ENCODE results near the gene DAO.

DAO gene

DNA sequence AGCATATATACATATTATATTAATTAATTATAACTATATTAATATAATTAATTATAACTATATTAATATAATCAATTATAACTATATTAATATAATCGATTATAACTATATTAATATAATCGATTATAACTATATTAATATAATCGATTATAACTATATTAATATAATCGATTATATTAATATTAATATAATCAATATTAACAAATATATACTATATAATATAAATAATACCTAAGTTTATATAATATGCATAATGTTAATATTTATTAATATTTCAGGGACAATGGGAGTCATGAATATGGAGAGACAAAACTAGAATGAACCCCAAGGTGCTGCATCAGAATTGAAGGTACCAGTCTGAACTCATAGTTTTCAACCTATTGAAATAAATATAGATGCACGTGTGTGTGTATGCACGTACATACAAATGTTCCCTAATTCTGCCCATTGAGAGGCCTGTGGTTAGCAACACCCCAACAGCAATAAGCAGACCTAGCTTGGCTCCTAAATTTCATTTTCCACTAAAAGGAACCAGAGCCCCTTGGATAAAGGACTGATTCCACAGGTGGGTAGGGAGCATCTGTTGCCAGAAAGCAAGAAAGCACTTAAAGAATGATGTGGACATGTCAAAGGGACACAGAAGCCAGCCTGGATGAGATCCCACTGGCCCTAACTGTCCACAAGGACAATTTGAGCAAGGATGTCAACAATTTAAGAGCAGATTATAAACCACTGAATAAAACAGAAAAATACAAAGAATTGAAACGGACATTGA is 43.8 kb upstream of the DAO start:
- Histone ChIP-seq H3K36me3 (ENCODE audit: insufficient read depth, low read length) (peaks cover 29% of the 10 kb centered on the region; the same call in 1 of the 2 replicates), H3K9ac (ENCODE audit: low read depth, low read length, poor library complexity, severe bottlenecking) (no peak overlapping the region)

GRCh38 chr12:108837239-108837638 is 42.7 kb upstream of the DAO start:
- no peaks in the 10 kb centered on the region for H4K20me1 ChIP-seq (ENCODE audit: insufficient read depth, low read length, poor library complexity, severe bottlenecking)
- no peak overlapping the region for H3K4me3 ChIP-seq (ENCODE audit: low read length, poor library complexity, severe bottlenecking)
- peak overlapping the region; percentile 69 for H3K9ac ChIP-seq (ENCODE audit: low read depth, low read length, poor library complexity, severe bottlenecking)
- peaks cover 52% of the 10 kb centered on the region for H3K79me2 ChIP-seq (ENCODE audit: insufficient read depth, low read length)
- H3K4me1 ChIP-seq (ENCODE audit: insufficient read depth, low read length, poor library complexity, severe bottlenecking) = peaks cover 49% of the 10 kb centered on the region
- H3F3A ChIP-seq (ENCODE audit: low read depth) = peaks cover 6% of the 10 kb centered on the region; the same call in 1 of the 2 replicates
- peak overlapping the region; percentile 59 for H3K4me2 ChIP-seq (ENCODE audit: low read depth, low read length, poor library complexity, severe bottlenecking)
- no peak overlapping the region for H2AFZ ChIP-seq (ENCODE audit: low read length)
- H3K9me3 ChIP-seq (ENCODE audit: insufficient read depth, low read depth, low read length) = no peaks in the 10 kb centered on the region
- H3K36me3 ChIP-seq (ENCODE audit: insufficient read depth, low read length) = peaks cover 24% of the 10 kb centered on the region; the same call in 1 of the 2 replicates
- TF ChIP-seq CTCF (conservative IDR thresholded peaks at IDR 0.05; ENCODE audit: low read length) = no peak
- TF ChIP-seq EZH2phosphoT487 (IDR thresholded peaks at IDR 0.05; ENCODE audit: borderline replicate concordance) = no peak
- H3K27me3 ChIP-seq (ENCODE audit: insufficient read depth, low read length, poor library complexity, severe bottlenecking) = no peaks in the 10 kb centered on the region
- no peaks in the 10 kb centered on the region for H3K9me2 ChIP-seq (replicated peaks; ENCODE audit: low read depth, low read length)

More for the DNA sequence above, 43.8 kb upstream of the DAO start:
- H3K27me3 ChIP-seq (ENCODE audit: insufficient read depth, low read length, poor library complexity, severe bottlenecking) = no peaks in the 10 kb centered on the region
- H3K4me3 ChIP-seq (ENCODE audit: low read length, poor library complexity, severe bottlenecking) = no peak overlapping the region
- no peak overlapping the region for H2AFZ ChIP-seq (ENCODE audit: low read length)
- H3K9me3 ChIP-seq (ENCODE audit: insufficient read depth, low read depth, low read length) = no peaks in the 10 kb centered on the region
- no peaks in the 10 kb centered on the region for H3K9me2 ChIP-seq (replicated peaks; ENCODE audit: low read depth, low read length)
- no peaks in the 10 kb centered on the region for H4K20me1 ChIP-seq (ENCODE audit: insufficient read depth, low read length, poor library complexity, severe bottlenecking)
- TF ChIP-seq CTCF (conservative IDR thresholded peaks at IDR 0.05; ENCODE audit: low read length) (no peak), EZH2phosphoT487 (IDR thresholded peaks at IDR 0.05; ENCODE audit: borderline replicate concordance) (no peak)
- peaks cover 50% of the 10 kb centered on the region for H3K79me2 ChIP-seq (ENCODE audit: insufficient read depth, low read length)
- no peak overlapping the region for H3K4me2 ChIP-seq (ENCODE audit: low read depth, low read length, poor library complexity, severe bottlenecking)
- H3F3A ChIP-seq (ENCODE audit: low read depth) = peaks cover 6% of the 10 kb centered on the region; the same call in 1 of the 2 replicates
- H3K4me1 ChIP-seq (ENCODE audit: insufficient read depth, low read length, poor library complexity, severe bottlenecking) = peaks cover 48% of the 10 kb centered on the region

GRCh38 chr12:108837680-108838079 is 42.2 kb upstream of the DAO start:
- Histone ChIP-seq H3K27me3 (ENCODE audit: insufficient read depth, low read length, poor library complexity, severe bottlenecking) (no peaks in the 10 kb centered on the region), H3K9me2 (replicated peaks; ENCODE audit: low read depth, low read length) (no peaks in the 10 kb centered on the region), H4K20me1 (ENCODE audit: insufficient read depth, low read length, poor library complexity, severe bottlenecking) (no peaks in the 10 kb centered on the region), H3K4me1 (ENCODE audit: insufficient read depth, low read length, poor library complexity, severe bottlenecking) (peaks cover 49% of the 10 kb centered on the region), H3K9me3 (ENCODE audit: insufficient read depth, low read depth, low read length) (no peaks in the 10 kb centered on the region), H3K36me3 (ENCODE audit: insufficient read depth, low read length) (peaks cover 20% of the 10 kb centered on the region; the same call in 1 of the 2 replicates), H3K4me3 (ENCODE audit: low read length, poor library complexity, severe bottlenecking) (peak overlapping the region; percentile 53), H3F3A (ENCODE audit: low read depth) (peaks cover 6% of the 10 kb centered on the region; the same call in 1 of the 2 replicates), H2AFZ (ENCODE audit: low read length) (no peak overlapping the region), H3K4me2 (ENCODE audit: low read depth, low read length, poor library complexity, severe bottlenecking) (peak overlapping the region; percentile 59), H3K79me2 (ENCODE audit: insufficient read depth, low read length) (peaks cover 56% of the 10 kb centered on the region), H3K9ac (ENCODE audit: low read depth, low read length, poor library complexity, severe bottlenecking) (peak overlapping the region; percentile 69)
- TF ChIP-seq CTCF (conservative IDR thresholded peaks at IDR 0.05; ENCODE audit: low read length) = no peak
- TF ChIP-seq EZH2phosphoT487 (IDR thresholded peaks at IDR 0.05; ENCODE audit: borderline replicate concordance) = no peak

All from Loucy (cell line).